Peyer's patch (tissue), 4 donors: ENCODE data around the gene TIMM22. TPM values are rescaled to one million over a fixed set of nuclear protein-coding genes. Genes with fewer than 3 reads are reported as not detected.
"Not testable (repeated sequence)": the region's sequence is repeated elsewhere in the genome, so short reads cannot be mapped to it uniquely, and the experiment has no call there.

ENCODE experiments used
- DNase-seq, 3 donors: peaks; one replicate each; pipeline ENCODE4 v3.0.0-alpha.2; 2017 to 2019
- H3K27ac ChIP-seq, 4 donors: fragments of 200-600 bp; sonication (generic); one replicate each; pipeline ENCODE4 v1.5.1; 2016 to 2019
- H3K27me3 ChIP-seq, 2 donors: fragments of 200-600 bp; sonication (generic); one replicate each; pipeline ENCODE4 v1.5.1; 2019
- H3K36me3 ChIP-seq, 3 donors: fragments of 200-600 bp; sonication (generic); one replicate each; pipeline ENCODE4 v1.5.1; 2016 to 2019
- H3K4me1 ChIP-seq, 4 donors: fragments of 200-600 bp; sonication (generic); one replicate each; pipeline ENCODE4 v1.5.1; 2016 to 2019
- H3K4me3 ChIP-seq, 4 donors: fragments of 200-600 bp; sonication (generic); 1 replicate in 3 of 4; 2 replicates in 1 of 4; pipeline ENCODE4 v1.5.1; 2016 to 2019; ENCODE audit warnings: mild to moderate bottlenecking in 1 of 4
- H3K9me3 ChIP-seq, 4 donors: fragments of 200-600 bp; sonication (generic); one replicate each; pipeline ENCODE4 v1.5.1; 2016 to 2019; ENCODE audit warnings: mild to moderate bottlenecking in 1 of 4
- POLR2A ChIP-seq, 2 donors: fragments of 450-650 bp; IDR thresholded peaks; one replicate each; pipeline ENCODE4 v1.5.1; 2017; ENCODE audit warnings: antibody characterized with exemption in 2 of 2, mild to moderate bottlenecking in 2 of 2, moderate library complexity in 2 of 2
- small RNA-seq, 2 donors: library from RNA; depleted of rRNA; stranded (forward); fragments of <200 nt; gene quantifications; one replicate each; pipeline ENCODE3, GENCODE V24; 2016
- total RNA-seq, 4 donors: library from RNA; depleted of rRNA; stranded (reverse); fragments of >200 nt; gene quantifications; one replicate each; pipeline ENCODE4 v1.1.0, GENCODE V29; 2016
- TF ChIP-seq, protein P1 (sequence below), 6 experiments: fragments of 450-650 bp in 4 of 6; fragments of 200-600 bp in 2 of 6; sonication (generic) in 1 of 6; IDR thresholded peaks; one replicate each; pipeline ENCODE4 v1.5.1; 2017 to 2019; ENCODE audit warnings: antibody characterized with exemption in 6 of 6, mild to moderate bottlenecking in 3 of 6, moderate library complexity in 1 of 6

The TIMM22 gene
- total RNA-seq, 4 donors from 2014 or later: 9.0 to 18.2 (median 11.2) TPM

DNA sequence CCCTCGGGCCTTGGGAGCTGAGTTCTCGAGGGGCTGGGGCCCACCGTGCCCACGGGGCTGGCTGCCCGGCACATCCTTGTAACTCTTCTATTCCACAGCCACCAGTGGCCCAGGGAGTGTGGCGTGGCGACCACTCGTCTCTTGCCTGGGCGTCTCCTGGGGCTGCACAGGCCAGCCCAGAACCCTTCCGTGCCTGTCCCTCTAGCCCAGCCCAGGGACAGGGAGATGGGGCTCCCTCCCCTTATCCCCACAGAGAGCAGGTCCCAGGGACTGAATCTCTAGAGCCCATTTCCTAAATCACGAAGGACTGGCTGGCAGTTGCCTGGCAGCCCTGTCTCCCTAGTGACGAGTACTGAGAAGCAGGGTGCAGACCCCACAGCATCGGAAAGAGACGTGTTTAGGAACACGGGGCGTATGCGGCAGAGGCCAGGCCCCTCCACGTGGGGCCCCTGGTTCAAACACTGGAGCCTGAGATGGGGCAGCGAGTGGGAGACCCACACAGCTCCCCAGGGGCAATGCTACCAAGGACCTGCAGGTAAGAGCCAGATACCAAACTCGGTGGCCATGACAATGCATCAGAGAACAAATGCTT lies 51.0 kb downstream of the TIMM22 start:
- Histone ChIP-seq H3K4me1 (peaks cover 0 to 18% (median 0%) of the 10 kb centered on the region in 4 donors), H3K27ac (peak overlapping the region in 1 of 4 donors; percentile 75), H3K36me3 (peaks cover 0 to 45% (median 0%) of the 10 kb centered on the region in 3 donors), H3K9me3 (no peaks in the 10 kb centered on the region), H3K4me3 (no peak overlapping the region), H3K27me3 (no peaks in the 10 kb centered on the region)
- no peak for DNase-seq
- no peak for TF ChIP-seq POLR2A (IDR thresholded peaks at IDR 0.05)
- TF ChIP-seq, protein P1, sequence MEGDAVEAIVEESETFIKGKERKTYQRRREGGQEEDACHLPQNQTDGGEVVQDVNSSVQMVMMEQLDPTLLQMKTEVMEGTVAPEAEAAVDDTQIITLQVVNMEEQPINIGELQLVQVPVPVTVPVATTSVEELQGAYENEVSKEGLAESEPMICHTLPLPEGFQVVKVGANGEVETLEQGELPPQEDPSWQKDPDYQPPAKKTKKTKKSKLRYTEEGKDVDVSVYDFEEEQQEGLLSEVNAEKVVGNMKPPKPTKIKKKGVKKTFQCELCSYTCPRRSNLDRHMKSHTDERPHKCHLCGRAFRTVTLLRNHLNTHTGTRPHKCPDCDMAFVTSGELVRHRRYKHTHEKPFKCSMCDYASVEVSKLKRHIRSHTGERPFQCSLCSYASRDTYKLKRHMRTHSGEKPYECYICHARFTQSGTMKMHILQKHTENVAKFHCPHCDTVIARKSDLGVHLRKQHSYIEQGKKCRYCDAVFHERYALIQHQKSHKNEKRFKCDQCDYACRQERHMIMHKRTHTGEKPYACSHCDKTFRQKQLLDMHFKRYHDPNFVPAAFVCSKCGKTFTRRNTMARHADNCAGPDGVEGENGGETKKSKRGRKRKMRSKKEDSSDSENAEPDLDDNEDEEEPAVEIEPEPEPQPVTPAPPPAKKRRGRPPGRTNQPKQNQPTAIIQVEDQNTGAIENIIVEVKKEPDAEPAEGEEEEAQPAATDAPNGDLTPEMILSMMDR (IDR thresholded peaks at IDR 0.05): no peak

DNA sequence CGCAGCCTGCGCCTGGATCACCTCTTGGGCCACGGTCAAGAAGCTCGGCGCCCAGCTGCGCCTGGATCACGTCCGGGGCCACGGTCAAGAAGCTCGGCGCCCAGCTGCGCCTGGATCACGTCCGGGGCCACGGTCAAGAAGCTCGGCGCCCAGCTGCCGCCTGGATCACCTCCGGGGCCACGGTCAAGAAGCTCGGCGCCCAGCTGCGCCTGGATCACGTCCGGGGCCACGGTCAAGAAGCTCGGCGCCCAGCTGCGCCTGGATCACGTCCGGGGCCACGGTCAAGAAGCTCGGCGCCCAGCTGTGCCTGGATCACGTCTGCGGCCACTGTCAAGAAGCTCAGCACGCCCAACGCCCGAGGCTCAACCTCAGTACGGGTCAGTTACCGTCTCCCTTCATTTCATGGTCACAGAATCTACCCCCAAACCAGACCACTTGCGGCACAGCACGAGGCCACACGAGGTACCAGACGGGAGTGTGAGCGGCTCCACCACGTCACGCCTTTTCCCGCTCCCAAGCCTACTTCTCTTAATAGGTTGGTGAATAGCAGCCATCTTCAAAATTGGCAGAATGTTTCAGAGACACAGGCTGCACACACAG lies 51.7 kb downstream of the TIMM22 start:
- peak overlapping the region in 1 of 4 donors; percentile 75 for H3K27ac ChIP-seq
- H3K27me3 ChIP-seq, DNase-seq, H3K9me3 ChIP-seq, H3K4me3 ChIP-seq: not testable (repeated sequence)
- H3K36me3 ChIP-seq: peaks cover 0 to 44% (median 0%) of the 10 kb centered on the region in 3 donors
- peaks cover 0 to 12% (median 0%) of the 10 kb centered on the region in 4 donors for H3K4me1 ChIP-seq

DNA sequence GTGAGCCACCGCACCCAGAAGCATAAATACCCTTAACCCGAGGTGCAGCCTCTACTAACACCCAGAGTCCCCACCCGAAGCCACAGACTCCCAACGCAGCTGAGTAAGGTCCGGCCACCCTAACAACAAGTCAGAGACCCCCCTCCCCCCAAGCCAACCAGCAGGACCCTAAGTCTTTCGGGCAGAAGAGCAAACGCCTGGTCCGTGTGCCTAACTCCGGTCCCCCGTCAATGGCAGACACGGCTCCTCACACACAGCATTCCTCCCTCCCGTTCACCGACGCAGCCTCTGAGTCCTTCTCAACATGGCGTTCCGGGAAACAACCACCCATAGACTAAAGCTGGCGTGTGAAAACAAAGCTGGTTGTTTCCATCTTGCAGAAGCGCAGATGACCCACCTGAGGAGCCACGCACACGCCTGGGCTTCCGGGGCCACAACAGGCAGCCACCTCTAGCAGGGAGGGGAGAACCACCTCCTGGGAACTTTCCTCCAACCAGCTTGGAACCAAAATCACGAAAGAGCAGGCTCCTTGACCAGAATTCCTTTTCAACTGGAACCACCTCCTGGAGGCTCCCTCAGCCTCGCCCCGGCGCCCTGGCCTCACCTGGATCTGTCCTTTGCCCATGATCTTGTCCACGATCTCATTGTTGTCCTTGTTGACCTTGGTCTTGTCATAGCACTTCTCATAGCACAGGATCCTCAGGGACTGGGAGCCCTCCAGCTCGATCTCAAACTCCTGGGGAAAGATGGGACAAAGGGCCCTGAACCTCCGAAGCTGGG lies 52.7 kb downstream of the TIMM22 start:
- Histone ChIP-seq H3K27me3 (no peaks in the 10 kb centered on the region), H3K4me1 (peaks cover 0 to 7% (median 0%) of the 10 kb centered on the region in 4 donors), H3K9me3 (no peaks in the 10 kb centered on the region), H3K27ac (peak overlapping the region in 1 of 4 donors; percentile 12), H3K36me3 (peaks cover 0 to 51% (median 0%) of the 10 kb centered on the region in 3 donors), H3K4me3 (no peak overlapping the region)
- TF ChIP-seq POLR2A (IDR thresholded peaks at IDR 0.05): no peak
- TF ChIP-seq, protein P1 (IDR thresholded peaks at IDR 0.05): no peak
- DNase-seq: no peak

DNA sequence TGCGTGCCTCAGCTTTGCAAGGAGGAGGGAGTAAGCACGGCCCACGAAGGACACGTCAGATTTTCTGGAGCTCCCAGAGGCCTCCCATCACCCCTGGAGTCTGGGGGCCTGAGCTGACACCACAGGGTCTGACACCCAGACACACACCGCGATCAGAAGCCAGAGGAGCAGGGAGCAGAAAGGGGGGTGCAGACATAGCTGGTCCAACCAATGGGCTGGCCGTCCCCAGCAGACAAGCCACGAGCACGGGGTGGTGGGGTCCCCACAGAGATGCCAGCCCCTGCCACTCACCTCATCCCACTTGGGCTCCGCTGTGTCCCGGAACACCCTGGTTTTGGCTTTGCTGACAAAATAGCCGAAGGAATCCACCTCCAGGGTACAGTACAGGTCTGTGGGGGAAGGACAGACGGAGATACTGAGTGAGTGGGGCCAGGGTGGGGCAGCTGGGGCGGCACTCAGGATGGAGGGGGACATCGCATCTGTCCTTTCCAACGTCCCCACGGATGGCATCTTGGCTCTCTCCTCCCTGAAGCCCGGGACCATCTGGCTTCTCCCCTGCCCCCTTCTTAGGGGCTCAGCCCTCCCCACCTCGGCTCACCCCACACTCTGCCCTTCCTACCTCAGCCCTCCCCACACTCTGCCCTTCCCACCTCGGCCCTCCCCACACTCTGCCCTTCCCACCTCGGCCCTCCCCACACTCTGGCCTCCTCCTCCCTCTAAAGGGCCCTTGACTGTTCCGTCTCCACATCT lies 53.5 kb downstream of the TIMM22 start:
- H3K27me3 ChIP-seq: no peaks in the 10 kb centered on the region
- H3K4me3 ChIP-seq: no peak overlapping the region
- TF ChIP-seq, protein P1 (IDR thresholded peaks at IDR 0.05): no peak
- TF ChIP-seq POLR2A (IDR thresholded peaks at IDR 0.05): no peak
- H3K27ac ChIP-seq: peak overlapping the region in 2 of 4 donors; percentile 4 to 12
- no peaks in the 10 kb centered on the region for H3K9me3 ChIP-seq
- peaks cover 0 to 59% (median 0%) of the 10 kb centered on the region in 3 donors for H3K36me3 ChIP-seq
- no peak for DNase-seq
- peaks cover 0 to 7% (median 0%) of the 10 kb centered on the region in 4 donors for H3K4me1 ChIP-seq

DNA sequence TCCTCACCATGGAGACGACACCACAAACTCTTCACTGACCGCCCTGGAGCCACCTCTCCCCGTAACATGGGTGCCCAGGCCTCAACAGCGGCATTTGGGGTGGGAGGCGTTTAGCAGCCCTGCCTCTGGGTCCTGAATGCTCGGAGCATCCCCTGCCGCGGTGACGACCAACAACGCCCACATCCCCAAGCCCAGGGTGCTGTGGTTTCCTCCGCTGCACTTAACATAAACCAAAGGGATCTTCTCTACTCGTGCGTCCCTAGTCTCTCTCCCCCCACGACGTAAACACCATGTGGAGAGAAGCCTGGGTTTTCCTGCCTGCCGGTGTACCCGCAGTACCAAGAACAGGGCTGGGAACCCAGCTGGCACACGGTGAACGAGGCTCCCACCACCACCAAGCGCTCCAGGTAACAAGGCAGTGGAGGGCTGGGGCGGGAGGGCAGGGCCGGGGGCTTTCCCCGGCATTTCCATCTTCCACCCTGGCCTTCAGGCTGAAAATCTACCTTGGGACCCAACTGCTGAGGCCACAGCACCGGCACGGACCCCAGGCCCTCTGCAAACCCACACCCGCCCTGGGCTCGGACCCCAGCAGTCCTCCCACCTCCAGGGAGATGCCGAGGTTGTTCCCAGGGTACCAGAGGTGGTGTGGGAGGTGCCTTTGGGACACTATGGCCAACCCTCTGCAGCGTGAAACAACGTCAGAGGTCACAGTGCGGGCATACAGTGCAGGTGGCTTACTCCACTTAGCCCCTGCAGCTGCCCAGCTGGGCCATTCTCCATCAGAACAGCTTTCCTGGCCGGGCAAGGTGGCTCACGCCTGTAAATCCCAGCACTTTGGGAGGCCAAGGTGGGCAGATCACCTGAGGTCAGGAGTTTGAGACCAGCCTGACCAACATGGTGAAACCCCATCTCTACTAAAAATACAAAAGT lies 54.3 kb downstream of the TIMM22 start:
- H3K27ac ChIP-seq: peak overlapping the region in 2 of 4 donors; percentile 4 to 40
- H3K4me3 ChIP-seq: no peak overlapping the region
- TF ChIP-seq POLR2A (IDR thresholded peaks at IDR 0.05): no peak
- TF ChIP-seq, protein P1 (IDR thresholded peaks at IDR 0.05): no peak
- peaks cover 0 to 7% (median 0%) of the 10 kb centered on the region in 4 donors for H3K4me1 ChIP-seq
- H3K27me3 ChIP-seq: no peaks in the 10 kb centered on the region
- no peaks in the 10 kb centered on the region for H3K9me3 ChIP-seq
- peaks cover 0 to 64% (median 0%) of the 10 kb centered on the region in 3 donors for H3K36me3 ChIP-seq
- no peak for DNase-seq

Small RNA genes within 50 kb of the gene (small RNA-seq; reads per million reads assigned to genes)
- 0 reads per million in 2 donors for gene MIR3183

Other genes starting within 250 kb of the TIMM22 start
- 10 to 100 TPM in 3 of 4 donors, 1 to 10 TPM in 1; 8.4 to 49.5 (median 16.8) TPM for gene GEMIN4, start 244.9 kb upstream of the TIMM22 start, total RNA-seq
- 10 to 100 TPM; 52.0 to 94.8 (median 72.0) TPM for gene GLOD4, start 214.8 kb upstream of the TIMM22 start, total RNA-seq
- 10 to 100 TPM; 17.0 to 23.0 (median 22.2) TPM for gene MRM3, start 214.8 kb upstream of the TIMM22 start, total RNA-seq
- 10 to 100 TPM in 2 of 4 donors, 1 to 10 TPM in 2; 2.1 to 14.0 (median 8.6) TPM for gene NXN, start 17.4 kb upstream of the TIMM22 start, total RNA-seq
- gene ABR, start 182.9 kb downstream of the TIMM22 start, total RNA-seq: 100 to 1,000 TPM; 220 to 753 (median 440) TPM